ENCODE data around the gene SPON2.
A peak's percentile ranks its signal among the peaks of the same experiment; 100 is the strongest.

SPON2 gene

GRCh38 chr4:1172971-1173757, 781 bp upstream of the SPON2 start:
- no peak for DNase-seq (ENCODE audit: low read depth)

GRCh38 chr4:1171311-1172227, 814 bp downstream of the SPON2 start:
- DNase-seq (ENCODE audit: low read depth), result peak; percentile 33

DNA sequence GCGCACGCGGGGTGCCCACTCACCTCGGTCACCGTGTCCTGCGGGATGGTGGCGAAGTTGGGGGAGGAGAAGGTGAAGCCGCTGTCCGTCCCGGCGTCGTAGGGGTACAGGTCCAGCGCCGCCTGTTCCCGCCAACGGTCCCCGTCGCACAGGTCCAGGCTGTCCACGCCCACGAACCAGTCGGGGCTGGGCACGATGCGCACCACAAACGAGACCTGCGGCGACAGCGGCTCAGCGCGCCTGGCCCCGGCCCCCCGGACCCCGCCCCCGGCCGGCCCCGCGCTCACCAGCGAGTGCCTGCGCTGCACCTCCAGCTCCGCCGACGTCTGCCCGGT, 1.4 kb downstream of the SPON2 start:
- no peak for DNase-seq (ENCODE audit: low read depth)

DNA sequence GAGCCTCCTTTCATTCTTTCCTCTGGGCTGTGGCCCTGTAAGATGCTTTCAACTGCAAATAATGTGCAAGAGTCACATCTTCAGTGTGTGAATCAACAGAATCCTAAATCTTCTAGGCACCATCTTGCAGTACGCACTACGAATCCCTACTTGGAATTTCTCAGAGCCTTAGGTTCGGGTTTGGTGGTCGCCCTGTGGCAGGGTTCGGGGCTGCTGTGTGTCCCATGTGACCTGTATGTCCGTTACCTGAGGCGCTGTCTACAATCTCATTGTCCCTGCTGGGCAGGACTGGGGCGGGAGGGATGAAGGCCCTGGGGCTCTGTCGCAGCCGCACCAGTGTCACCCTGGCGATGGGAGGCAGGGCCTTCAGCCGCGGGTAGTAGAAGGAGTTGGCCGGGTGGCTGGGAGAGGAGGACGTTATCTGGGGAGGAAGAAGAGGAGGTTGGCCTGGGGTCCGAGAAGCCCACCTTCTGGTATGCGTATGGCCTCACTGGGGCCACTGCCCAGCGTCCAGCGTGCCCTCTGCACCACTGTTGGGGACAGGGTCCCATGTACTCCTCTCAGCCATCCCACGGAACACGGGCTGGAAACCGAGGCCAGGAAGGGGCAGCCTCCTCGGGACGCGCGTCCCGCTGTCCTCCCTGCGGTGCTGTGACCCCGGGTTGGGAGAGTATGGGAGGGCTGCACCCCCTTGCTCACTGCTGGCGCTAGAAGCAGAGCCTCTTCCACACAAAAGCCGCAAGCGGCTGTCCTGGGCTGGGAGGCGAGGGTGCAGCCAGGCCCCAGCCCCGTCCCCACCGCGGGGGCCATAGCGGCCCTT, 2.0 kb downstream of the SPON2 start:
- DNase-seq (ENCODE audit: low read depth), result no peak

GRCh38 chr4:1169691-1170096, 2.7 kb downstream of the SPON2 start:
- DNase-seq (ENCODE audit: low read depth), result no peak

GRCh38 chr4:1169171-1169671, 3.2 kb downstream of the SPON2 start:
- no peak for DNase-seq (ENCODE audit: low read depth)

DNA sequence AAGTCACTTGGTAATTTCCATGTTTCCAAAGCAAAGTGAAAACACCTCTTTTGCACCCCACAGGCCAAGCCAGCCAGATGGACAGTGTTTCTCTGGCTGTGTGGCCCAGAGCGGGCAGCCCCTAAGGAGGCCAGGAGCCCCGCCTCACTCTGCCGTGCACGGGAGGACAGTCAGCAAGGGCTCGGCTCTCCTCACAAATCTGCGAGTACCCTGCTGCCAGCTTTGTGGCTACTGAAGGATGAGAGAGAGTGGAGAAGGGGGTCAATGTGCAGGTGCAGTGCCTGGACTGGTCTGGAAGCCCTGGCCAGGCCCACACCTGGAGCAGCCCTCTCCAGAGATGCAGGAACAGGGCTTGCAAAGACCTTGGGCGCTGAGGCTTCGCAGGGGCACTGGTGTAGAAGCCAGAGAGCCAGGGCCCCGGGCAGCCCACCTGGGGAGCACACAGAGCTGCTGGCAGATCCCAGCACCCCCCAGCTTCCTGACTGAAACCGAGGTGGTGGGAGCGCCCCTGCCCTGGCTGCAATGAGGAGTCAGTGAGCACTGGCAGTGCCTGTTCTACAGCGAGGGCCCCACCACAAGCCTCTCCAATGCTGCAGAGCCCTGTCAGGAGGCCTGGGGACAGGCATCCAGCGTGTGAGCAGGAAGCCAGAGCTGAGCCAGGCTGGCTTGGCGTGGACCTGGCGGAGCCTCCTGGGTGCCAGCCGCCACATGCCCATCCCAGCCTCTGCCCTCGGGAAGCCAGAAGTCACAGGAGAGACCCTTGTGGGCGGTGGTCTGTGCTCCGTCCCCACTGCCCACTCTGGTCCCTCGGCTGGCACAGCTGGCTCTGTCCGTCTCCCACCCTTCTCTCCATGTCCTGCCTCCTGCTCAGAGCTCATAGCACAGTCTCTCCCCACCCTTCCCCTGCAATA, 3.9 kb downstream of the SPON2 start:
- DNase-seq (ENCODE audit: low read depth), result no peak

DNA sequence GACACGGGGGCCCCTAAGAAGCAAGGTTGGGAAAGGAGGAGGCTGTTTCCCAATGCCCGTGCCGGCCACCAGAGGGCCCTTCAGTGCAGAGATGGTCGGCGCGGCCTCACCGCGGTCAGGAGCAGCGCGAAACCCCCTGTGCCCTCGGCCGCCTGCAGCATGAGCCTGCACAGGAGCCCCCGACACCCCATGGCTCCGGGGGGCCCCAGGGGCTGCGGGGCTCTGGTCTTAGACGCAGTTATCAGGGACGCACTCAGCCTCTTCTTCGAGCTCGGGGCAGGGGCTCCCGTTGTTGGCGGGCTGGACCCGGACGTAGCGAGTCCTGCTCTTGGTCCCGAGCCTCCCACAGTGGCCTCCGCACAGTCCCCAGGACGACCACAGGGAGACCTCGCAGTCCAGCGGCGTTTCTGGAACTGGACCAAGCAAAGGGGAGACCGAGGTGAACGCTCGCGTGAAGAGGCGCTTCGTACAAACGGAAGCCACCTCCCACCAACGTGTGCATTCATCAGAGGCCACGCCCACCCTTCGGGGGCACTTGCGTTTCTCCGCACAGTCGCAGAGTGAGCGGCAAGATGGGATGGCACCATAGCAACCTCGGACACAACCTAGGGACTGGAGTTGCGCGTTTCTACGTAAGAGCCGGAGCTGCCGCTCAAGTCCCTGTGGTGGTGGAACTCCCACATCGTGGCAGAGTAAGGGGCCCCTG, 5.0 kb downstream of the SPON2 start:
- peak; percentile 86 for DNase-seq (ENCODE audit: low read depth)

DNA sequence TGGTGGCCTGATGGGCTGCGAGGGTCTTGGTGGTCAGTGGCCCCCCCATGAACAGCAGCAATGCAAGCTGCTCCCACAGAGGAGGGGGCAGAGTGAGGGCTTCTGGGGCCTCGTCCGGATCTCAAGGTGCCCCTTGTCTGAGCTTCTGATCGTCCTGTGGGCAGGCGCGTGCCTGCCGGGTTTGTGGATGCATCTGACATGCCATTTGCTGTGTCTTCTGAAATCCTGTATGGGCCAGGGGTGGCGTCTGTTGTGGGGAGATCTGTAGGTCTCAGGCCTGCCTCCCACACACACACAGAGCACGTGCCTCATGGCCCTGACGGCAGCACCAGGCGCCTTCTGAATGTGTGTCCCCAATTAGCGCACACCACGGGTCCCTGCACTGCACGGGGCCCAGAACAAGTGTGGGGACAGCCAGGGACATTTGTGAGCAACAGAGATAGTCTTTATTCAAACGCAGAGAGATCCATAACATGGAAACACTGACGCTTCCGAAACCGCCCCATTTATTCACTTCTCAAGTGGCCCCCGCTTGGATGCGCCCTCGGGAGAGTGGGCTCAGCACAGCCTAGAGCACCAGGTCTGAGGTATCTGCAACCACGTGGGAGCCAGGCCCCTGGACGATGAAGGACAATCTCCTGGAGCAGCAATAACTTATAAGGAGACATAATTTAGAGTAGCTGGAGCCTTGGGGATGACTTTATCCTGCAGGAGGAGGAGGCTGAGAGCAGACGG, 5.7 kb downstream of the SPON2 start:
- no peak for DNase-seq (ENCODE audit: low read depth)

DNA sequence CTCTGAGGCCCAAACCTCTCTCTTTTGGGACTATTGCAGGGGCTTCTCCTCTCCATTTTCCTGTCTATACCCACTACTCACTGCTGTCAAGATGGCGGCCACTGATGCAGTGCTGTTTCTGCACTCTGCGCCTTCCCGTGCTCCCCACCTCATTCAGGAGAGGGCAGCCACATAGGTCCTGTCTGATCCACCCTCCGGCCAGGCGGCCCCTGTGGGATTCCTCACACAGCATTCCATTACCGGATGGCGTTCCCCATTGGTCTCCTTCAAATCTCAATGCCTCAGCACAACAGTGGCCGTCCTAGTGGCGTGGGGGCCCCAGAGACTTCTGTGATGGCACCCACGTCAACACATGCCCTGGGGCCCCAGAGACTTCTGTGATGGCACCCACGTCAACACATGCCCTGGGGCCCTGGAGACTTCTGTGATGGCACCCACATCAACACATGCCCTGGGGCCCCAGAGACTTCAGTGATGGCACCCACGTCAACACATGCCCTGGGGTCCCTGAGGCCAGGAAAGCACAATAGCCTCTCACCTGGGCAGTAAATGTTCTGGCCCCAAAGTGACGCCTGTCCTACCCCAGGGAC, 7.3 kb downstream of the SPON2 start:
- DNase-seq (ENCODE audit: low read depth), result no peak

- DNase-seq (ENCODE audit: low read depth), result no peak
Measured at GRCh38 chr4:1164444-1164843, 7.9 kb downstream of the SPON2 start.

GRCh38 chr4:1164040-1164439, 8.3 kb downstream of the SPON2 start:
- DNase-seq (ENCODE audit: low read depth), result no peak

- DNase-seq (ENCODE audit: low read depth), result no peak
Measured at GRCh38 chr4:1160351-1160750, 12.0 kb downstream of the SPON2 start.

GRCh38 chr4:1156069-1156468, 16.3 kb downstream of the SPON2 start:
- DNase-seq (ENCODE audit: low read depth), result no peak

GRCh38 chr4:1155314-1155713, 17.1 kb downstream of the SPON2 start:
- DNase-seq (ENCODE audit: low read depth), result no peak

DNA sequence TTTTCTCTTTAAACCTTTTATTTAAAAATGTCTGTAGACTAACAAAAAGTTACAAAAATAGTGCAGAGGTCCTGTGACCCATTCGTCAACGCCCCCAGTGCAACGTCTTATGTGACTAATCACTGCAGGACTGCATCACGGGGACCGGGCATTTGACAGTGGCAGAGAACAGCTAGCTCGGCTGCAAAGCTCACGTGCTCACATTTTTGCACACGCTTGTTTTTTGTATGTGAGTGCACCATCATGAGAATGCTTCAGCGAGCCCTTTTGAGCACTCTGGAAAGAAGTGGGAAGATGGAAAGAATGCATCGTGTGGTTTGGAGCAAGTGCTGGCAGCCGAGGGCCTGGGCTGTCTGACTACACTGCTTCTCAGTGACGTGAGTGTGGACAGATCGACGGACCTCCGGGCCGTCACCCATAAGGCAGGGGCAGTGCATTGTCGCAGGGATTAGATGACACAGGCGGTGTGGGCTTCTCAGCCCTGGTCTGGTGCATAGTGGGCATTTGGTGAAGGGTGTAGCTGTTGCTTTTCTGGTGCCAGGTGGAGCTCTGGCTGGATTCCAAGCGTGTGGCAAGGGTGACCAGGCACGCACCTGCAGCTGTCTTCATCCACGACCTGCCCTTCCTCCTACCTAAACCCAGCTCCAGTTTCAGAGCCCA, 17.7 kb downstream of the SPON2 start:
- no peak for DNase-seq (ENCODE audit: low read depth)

DNA sequence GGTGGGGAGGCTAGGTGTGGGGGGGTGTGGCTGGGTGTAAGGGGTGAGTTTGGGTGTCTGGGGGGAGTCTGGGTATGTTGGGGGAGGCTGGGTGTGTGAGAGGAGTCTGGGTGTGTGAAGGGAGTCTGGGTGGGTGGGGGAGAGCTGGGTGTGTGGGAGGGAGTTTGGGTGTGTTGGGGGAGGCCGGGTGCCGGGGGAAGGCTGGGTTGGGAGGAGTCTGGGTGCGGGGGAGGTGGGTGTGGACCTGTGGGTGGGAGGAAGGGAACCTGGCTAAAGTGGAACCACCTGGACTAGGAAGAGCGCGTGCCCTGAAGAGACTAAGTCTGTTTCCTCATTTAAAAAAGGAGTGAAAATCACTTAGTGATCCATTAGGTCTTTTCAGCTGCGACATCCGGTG, 18.3 kb downstream of the SPON2 start:
- DNase-seq (ENCODE audit: low read depth), result no peak

DNA sequence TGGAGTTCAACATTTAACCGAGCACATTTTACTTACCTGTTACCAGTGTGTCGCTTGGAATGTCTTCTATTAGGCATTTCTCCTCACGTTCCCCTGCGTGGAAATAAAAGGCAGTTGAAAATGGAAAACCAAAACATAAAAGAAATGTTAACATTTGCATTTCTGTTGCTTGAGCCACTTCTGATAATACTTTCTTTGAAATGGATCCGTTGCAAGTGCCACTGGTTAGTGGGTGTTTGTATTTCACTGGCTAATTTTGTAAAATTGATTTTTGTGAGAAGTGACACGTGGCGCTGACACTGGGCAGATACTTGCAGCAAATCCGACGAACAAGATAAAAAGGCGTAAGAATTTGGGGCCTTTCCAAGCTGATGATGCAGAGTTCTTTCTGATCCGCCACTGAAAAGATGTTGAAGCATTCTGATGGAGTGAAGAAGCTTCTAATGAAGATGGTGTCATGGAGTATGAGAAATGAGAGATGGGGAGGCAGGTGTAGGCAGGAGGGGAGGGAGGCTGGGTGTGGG, 18.8 kb downstream of the SPON2 start:
- no peak for DNase-seq (ENCODE audit: low read depth)

GRCh38 chr4:1152290-1152689, 20.1 kb downstream of the SPON2 start:
- no peak for DNase-seq (ENCODE audit: low read depth)

All from stimulated activated CD8-positive, alpha-beta memory T cell treated with anti-CD3 and anti-CD28 coated beads, Interleukin-4, amount 100 ng/mL, for 24 hours (primary cell).